OCI-LY3 (cell line): ENCODE measurements around the gene MCC.

Experiments
- H2AFZ ChIP-seq: fragments of 200-600, 300-600 bp; shearing (Covaris generic); 2 replicates; pipeline ENCODE4 v1.6.0; 2014; ENCODE audit warnings: antibody characterized with exemption, low read depth, low read length
- H3K27ac ChIP-seq: fragments of 200-600, 300-600 bp; sonication (generic); 2 replicates; pipeline ENCODE4 v1.5.1; 2014; ENCODE audit warnings: mild to moderate bottlenecking, low read length, moderate library complexity, mixed read lengths
- H3K27me3 ChIP-seq: fragments of 200-600, 300-600 bp; sonication (generic); 2 replicates; pipeline ENCODE4 v1.6.1; 2014; ENCODE audit warnings: low read depth, low read length, mixed read lengths
- H3K36me3 ChIP-seq: fragments of 200-600, 300-600 bp; sonication (generic); replicated peaks from 2 replicates; pipeline ENCODE3; 2014; ENCODE audit warnings: low read depth, low read length, mixed read lengths
- H3K4me1 ChIP-seq: fragments of 300-600, 200-600 bp; sonication (generic); 2 replicates; pipeline ENCODE4 v1.6.1; 2014; ENCODE audit warnings: low read length, mixed read lengths
- H3K4me2 ChIP-seq: fragments of 200-600, 300-600 bp; sonication (generic); 2 replicates; pipeline ENCODE4 v1.6.1; 2014; ENCODE audit warnings: low read length, mixed read lengths
- H3K4me3 ChIP-seq: fragments of 300-600, 200-600 bp; sonication (generic); 2 replicates; pipeline ENCODE4 v1.5.1; 2014; ENCODE audit warnings: antibody characterized with exemption, mild to moderate bottlenecking, low read length, moderate library complexity
- H3K79me2 ChIP-seq: fragments of 300-600, 200-600 bp; shearing (Covaris generic); 2 replicates; pipeline ENCODE4 v1.6.1; 2014; ENCODE audit warnings: mild to moderate bottlenecking, low read length, mixed read lengths
- H3K9ac ChIP-seq: fragments of 300-600, 200-600 bp; shearing (Covaris generic); 2 replicates; pipeline ENCODE4 v1.6.0; 2014; ENCODE audit warnings: mild to moderate bottlenecking, low read length, moderate library complexity
- H3K9me3 ChIP-seq: fragments of 200-600, 300-600 bp; shearing (Covaris generic); 2 replicates; pipeline ENCODE4 v1.6.1; 2014; ENCODE audit warnings: low read length, mixed read lengths; ENCODE audit not compliant: insufficient read depth
- H4K20me1 ChIP-seq: fragments of 200-600, 300-600 bp; sonication (generic); 2 replicates; pipeline ENCODE4 v1.6.1; 2016; ENCODE audit warnings: low read length, mixed read lengths; ENCODE audit not compliant: insufficient read depth
- CTCF ChIP-seq: fragments of 200-600, 300-600 bp; sonication (generic); IDR thresholded peaks from 2 replicates; pipeline ENCODE4 v1.5.1; 2014; ENCODE audit warnings: antibody characterized with exemption, low read length, low read depth
- EZH2phosphoT487 ChIP-seq: fragments of 200-600 bp; shearing (Covaris generic); IDR thresholded peaks from 2 replicates; pipeline ENCODE4 v1.6.1; 2018; ENCODE audit warnings: antibody characterized with exemption, mixed run types, low read depth

Gene MCC

GRCh38 chr5:113255579-113256386 lies 232.5 kb downstream of the MCC start:
- Histone ChIP-seq H3K27ac (no peak overlapping the region), H3K4me1 (no peaks in the 10 kb centered on the region; the same call in 1 of the 2 replicates), H4K20me1 (no peaks in the 10 kb centered on the region), H3K4me3 (no peak overlapping the region), H3K79me2 (no peaks in the 10 kb centered on the region), H3K27me3 (no peaks in the 10 kb centered on the region), H2AFZ (no peak overlapping the region), H3K4me2 (no peak overlapping the region), H3K36me3 (no peaks in the 10 kb centered on the region), H3K9me3 (no peaks in the 10 kb centered on the region), H3K9ac (no peak overlapping the region)
- TF ChIP-seq CTCF (no peak), EZH2phosphoT487 (no peak)

DNA sequence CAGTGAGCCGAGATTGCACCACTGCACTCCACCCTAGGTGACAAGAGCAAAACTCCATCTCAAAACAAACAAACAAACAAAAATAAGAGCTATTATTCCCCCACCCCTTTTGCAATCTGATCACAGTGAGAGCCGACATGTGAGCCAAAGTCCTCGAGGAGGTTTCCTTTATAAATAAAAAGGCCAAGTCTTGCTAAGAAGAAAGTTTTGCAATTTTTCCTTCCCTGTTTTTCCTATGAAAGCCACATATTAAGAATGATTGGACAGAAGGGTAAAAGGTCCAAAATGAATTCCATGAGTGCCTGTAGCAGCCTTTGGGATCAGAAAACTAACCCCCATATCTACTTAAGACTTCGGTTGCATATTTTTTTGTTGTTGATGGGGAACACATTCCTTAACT lies 233.1 kb downstream of the MCC start:
- Histone ChIP-seq H3K27me3 (no peaks in the 10 kb centered on the region), H3K4me3 (no peak overlapping the region), H3K4me2 (no peak overlapping the region), H4K20me1 (no peaks in the 10 kb centered on the region), H3K27ac (no peak overlapping the region), H3K9me3 (no peaks in the 10 kb centered on the region), H3K4me1 (no peaks in the 10 kb centered on the region; the same call in 1 of the 2 replicates), H2AFZ (no peak overlapping the region), H3K36me3 (no peaks in the 10 kb centered on the region), H3K9ac (no peak overlapping the region), H3K79me2 (no peaks in the 10 kb centered on the region)
- TF ChIP-seq EZH2phosphoT487 = no peak
- TF ChIP-seq CTCF = no peak

DNA sequence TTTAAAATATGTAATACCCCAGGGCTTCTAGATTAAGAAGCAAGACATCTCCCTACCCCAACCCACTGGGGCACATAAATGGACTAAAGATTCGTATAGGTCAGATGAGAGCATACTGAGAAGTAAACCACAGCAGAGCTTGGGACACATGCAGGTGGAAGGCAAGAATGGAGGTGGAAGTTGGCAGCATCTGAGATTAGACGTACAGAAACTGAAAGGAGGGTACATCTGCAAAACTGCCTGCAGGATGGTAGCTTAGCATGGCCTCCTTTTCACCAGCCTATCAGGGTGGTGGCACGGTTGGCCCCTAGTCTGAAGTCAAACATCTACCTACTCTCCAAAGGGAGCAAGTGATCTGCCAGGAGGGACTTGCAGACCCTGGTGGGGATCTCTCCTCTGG lies 235.2 kb downstream of the MCC start:
- H3K4me3 ChIP-seq = no peak overlapping the region
- no peak overlapping the region for H3K4me2 ChIP-seq
- no peaks in the 10 kb centered on the region for H3K27me3 ChIP-seq
- no peak overlapping the region for H3K27ac ChIP-seq
- no peaks in the 10 kb centered on the region for H4K20me1 ChIP-seq
- no peaks in the 10 kb centered on the region for H3K36me3 ChIP-seq
- H3K9me3 ChIP-seq = no peaks in the 10 kb centered on the region
- TF ChIP-seq EZH2phosphoT487 = no peak
- TF ChIP-seq CTCF = no peak
- no peaks in the 10 kb centered on the region; the same call in 1 of the 2 replicates for H3K4me1 ChIP-seq
- no peak overlapping the region for H2AFZ ChIP-seq
- H3K79me2 ChIP-seq = no peaks in the 10 kb centered on the region
- H3K9ac ChIP-seq = no peak overlapping the region

DNA sequence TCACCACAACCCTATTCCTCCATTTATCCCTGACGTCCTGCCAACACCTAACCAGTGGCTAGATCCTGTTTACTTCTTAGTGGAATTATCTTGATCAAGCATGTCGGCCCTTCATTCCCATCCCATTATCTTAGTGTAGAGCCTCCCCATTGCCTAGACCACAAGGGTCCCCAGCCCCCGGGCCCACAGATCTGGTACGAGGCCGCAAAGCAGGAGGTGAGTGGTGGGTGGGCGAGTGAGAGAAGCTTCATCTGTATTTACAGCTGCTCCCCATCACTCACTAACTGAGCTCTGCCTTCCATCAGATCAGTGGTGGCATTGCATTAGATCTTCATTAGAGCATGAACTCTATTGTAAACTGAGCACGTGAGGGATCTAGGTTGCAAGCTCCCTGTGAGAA lies 236.2 kb downstream of the MCC start:
- TF ChIP-seq CTCF = no peak
- no peak for TF ChIP-seq EZH2phosphoT487
- no peaks in the 10 kb centered on the region; the same call in 1 of the 2 replicates for H3K4me1 ChIP-seq
- no peak overlapping the region for H3K4me2 ChIP-seq
- no peak overlapping the region for H3K4me3 ChIP-seq
- no peaks in the 10 kb centered on the region for H3K27me3 ChIP-seq
- H4K20me1 ChIP-seq = no peaks in the 10 kb centered on the region
- H3K9ac ChIP-seq = no peak overlapping the region
- no peaks in the 10 kb centered on the region for H3K9me3 ChIP-seq
- H3K79me2 ChIP-seq = no peaks in the 10 kb centered on the region
- no peaks in the 10 kb centered on the region for H3K36me3 ChIP-seq
- no peak overlapping the region for H3K27ac ChIP-seq
- H2AFZ ChIP-seq = no peak overlapping the region
